WERI-Rb-1 (cell line): Measurements from ENCODE around the gene C19orf12.

Source experiments
- DNase-seq: peaks from one replicate; pipeline ENCODE4 v3.0.0-alpha.2; 2020
- H3K27ac ChIP-seq: fragments of 250-450 bp; sonication (Bioruptor Pico); 2 replicates; pipeline ENCODE4 v1.5.1; 2020; ENCODE audit warnings: mild to moderate bottlenecking, moderate library complexity
- H3K27me3 ChIP-seq: fragments of 250-450 bp; sonication (Bioruptor Pico); 2 replicates; pipeline ENCODE4 v1.5.1; 2021; ENCODE audit warnings: mild to moderate bottlenecking, low read depth, moderate library complexity; ENCODE audit not compliant: insufficient read depth, severe bottlenecking
- H3K36me3 ChIP-seq: fragments of 250-450 bp; sonication (Bioruptor Pico); 2 replicates; pipeline ENCODE4 v1.5.1; 2020; ENCODE audit warnings: mild to moderate bottlenecking, moderate library complexity
- H3K4me3 ChIP-seq: 2 replicates; pipeline ENCODE4 v1.5.1; 2011; ENCODE audit warnings: low read depth, mild to moderate bottlenecking, control low read depth, low read length
- H3K9me3 ChIP-seq: fragments of 250-450 bp; sonication (Bioruptor Pico); 2 replicates; pipeline ENCODE4 v1.5.1; 2021; ENCODE audit warnings: mild to moderate bottlenecking, moderate library complexity; ENCODE audit not compliant: severe bottlenecking
- TF ChIP-seq, protein P1 (sequence below): IDR thresholded peaks from 2 replicates; pipeline ENCODE4 v1.5.1; 2011; ENCODE audit warnings: low read depth, mild to moderate bottlenecking, control low read depth, inconsistent platforms, low read length

Gene C19orf12

DNA sequence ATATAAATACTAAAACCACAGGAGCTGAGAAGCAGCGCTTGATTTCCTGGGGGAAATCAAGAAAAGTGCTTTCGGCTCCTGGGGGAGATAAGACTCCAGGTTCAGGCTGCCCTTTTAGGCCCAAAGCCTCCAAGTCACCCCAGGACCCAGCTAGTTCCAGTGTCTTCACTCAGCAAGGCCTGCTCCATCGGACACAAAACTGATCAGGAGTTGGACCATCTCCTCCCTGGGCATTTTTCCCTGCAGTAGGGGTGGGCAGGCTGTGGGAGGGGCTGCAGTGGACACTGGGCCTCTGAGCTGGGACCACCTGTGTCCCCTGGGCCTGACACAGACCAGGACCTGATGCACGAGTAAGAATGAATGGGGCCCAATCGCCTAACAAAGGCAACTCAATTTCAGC lies 15.2 kb downstream of the C19orf12 start:
- H3K27ac ChIP-seq: no peak overlapping the region

DNA sequence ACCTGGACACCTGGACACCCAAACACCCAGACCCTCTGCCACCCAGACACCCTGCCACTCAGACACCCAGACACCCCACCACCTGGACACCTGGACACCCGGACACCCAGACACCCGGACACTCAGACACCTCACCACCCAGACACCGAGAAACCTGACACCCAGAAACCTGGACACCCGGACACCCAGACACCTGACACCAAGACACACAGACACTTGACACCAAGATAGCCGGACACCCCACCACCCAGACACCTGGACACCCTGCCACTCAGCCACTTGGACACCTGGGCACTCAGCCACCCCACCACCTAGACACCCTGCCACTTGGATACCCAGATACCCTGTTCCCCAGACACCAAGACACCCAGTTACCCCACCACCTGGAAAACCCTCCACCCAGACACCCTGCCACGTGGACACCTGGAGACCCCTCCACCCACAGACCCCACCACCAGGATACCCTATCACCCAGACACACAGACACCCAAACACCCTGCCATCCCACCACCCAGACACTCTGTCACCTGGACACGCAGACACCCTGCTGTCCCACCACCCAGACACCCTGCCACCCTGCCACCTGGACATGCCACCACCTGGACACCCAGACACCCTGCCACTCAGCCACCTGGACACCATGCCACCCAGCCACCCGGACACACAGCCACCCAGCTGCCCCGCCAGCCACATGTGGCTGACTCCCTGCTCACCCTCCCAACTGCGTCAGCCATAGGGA lies 17.4 kb downstream of the C19orf12 start:
- no peaks in the 10 kb centered on the region for H3K9me3 ChIP-seq
- TF ChIP-seq, protein P1, sequence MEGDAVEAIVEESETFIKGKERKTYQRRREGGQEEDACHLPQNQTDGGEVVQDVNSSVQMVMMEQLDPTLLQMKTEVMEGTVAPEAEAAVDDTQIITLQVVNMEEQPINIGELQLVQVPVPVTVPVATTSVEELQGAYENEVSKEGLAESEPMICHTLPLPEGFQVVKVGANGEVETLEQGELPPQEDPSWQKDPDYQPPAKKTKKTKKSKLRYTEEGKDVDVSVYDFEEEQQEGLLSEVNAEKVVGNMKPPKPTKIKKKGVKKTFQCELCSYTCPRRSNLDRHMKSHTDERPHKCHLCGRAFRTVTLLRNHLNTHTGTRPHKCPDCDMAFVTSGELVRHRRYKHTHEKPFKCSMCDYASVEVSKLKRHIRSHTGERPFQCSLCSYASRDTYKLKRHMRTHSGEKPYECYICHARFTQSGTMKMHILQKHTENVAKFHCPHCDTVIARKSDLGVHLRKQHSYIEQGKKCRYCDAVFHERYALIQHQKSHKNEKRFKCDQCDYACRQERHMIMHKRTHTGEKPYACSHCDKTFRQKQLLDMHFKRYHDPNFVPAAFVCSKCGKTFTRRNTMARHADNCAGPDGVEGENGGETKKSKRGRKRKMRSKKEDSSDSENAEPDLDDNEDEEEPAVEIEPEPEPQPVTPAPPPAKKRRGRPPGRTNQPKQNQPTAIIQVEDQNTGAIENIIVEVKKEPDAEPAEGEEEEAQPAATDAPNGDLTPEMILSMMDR: no peak
- H3K27me3 ChIP-seq: no peaks in the 10 kb centered on the region
- no peak overlapping the region for H3K4me3 ChIP-seq
- DNase-seq: no peak
- H3K36me3 ChIP-seq: peaks cover 8% of the 10 kb centered on the region; the same call in 1 of the 2 replicates
- no peak overlapping the region for H3K27ac ChIP-seq

More for the DNA sequence above, 15.2 kb downstream of the C19orf12 start:
- Histone ChIP-seq H3K36me3 (peaks cover 12% of the 10 kb centered on the region), H3K27me3 (no peaks in the 10 kb centered on the region), H3K9me3 (no peaks in the 10 kb centered on the region), H3K4me3 (no peak overlapping the region)
- DNase-seq: no peak
- TF ChIP-seq, protein P1: no peak

DNA sequence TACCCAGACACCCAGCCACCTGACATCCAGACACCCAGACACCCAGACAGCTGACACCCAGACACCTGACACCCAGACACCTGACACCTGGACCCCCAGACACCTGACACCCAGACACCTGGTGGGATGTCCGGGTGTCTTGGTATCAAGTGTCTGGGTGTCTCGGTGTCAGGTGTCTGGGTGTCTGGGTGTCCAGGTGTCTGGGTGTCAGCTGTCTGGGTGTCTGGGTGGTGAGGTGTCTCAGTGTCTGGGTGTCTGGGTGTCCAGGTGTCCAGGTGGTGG lies 18.6 kb downstream of the C19orf12 start:
- TF ChIP-seq, protein P1: no peak
- H3K4me3 ChIP-seq: no peak overlapping the region
- H3K9me3 ChIP-seq: no peaks in the 10 kb centered on the region
- no peaks in the 10 kb centered on the region for H3K36me3 ChIP-seq
- H3K27ac ChIP-seq: no peak overlapping the region
- DNase-seq: no peak
- H3K27me3 ChIP-seq: no peaks in the 10 kb centered on the region

DNA sequence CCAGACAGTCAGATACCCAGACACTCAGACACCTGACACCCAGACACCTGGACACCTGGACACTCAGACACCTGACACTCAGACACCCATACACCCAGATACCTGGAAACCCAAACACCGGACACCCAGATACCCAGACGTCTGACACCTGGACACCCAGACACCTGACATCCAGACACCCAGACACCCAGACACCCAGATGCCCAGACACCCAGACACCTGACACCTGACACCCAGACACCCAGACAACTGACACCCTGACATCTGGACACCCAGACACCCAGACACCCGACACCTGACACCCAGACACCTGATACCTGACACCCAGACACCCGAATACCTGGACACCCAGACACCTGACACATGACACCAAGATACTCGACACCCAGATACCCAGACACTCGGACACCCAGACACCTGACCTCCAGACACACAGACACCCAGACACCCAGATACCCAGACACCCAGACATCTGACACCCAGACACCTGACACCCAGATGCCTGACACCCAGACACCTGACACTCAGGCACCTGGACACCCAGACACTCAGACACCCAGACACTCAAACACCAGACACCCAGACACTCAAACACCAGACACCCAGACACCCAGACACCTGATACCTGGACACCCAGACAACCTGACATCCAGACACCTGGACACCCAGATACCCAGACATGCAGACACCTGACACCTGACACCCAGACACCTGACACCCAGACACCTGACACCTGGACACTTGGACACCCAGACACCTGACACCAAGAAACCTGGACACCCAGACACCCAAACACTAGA lies 19.1 kb downstream of the C19orf12 start:
- DNase-seq: no peak
- no peaks in the 10 kb centered on the region for H3K27me3 ChIP-seq
- TF ChIP-seq, protein P1: no peak
- no peak overlapping the region for H3K4me3 ChIP-seq
- H3K27ac ChIP-seq: no peak overlapping the region
- no peaks in the 10 kb centered on the region for H3K9me3 ChIP-seq
- no peaks in the 10 kb centered on the region for H3K36me3 ChIP-seq

DNA sequence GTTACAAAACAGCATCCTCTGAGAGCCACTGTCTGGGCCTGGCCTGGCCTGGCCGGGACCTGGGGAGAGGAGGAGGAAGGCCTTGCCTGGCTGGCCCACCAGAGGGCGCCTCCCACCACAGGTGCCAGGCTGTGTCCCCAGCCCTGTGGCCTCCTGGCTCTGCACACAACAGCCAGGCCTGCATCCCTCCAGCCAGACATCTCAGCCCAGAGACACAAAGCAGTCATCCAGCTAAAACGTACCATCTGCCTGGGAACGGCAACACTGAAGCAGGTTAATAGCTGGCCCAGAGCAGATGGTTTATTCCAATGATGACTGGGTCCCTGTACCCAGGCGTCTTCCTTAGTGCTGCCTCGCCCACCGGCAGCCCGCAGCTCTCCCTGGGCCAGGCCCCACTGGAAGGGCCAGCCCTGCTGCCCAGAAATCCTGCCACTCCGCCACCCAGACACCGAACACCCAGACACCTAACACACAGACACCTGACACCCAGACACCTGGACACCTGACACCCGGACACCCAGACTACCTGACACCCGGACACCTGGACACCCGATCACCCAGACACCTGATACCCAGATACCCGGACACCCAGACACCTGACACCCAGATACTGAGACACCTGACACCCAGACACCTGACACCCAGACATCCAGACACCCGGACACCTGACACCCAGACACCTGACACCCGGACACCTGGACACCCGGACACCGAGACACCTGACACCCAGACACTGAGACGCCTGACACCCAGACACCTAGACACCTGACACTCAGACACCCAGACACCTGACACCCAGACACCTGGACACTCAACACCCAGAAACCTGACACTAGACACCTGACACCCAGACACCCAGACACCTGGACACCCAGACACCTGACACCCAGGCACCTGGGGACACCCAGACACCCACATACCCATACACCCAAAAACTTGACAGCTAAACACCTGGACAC lies 20.1 kb downstream of the C19orf12 start:
- peak; percentile 83 for DNase-seq
- H3K27ac ChIP-seq: no peak overlapping the region

More for the DNA sequence above, 20.1 kb downstream of the C19orf12 start:
- no peak overlapping the region for H3K4me3 ChIP-seq
- H3K9me3 ChIP-seq: peaks cover 4% of the 10 kb centered on the region
- no peaks in the 10 kb centered on the region for H3K27me3 ChIP-seq
- TF ChIP-seq, protein P1: peak; percentile 99
- no peaks in the 10 kb centered on the region for H3K36me3 ChIP-seq
